Fibroblast of lung (primary cell): ENCODE results near the gene SF1.

Experiments
- EZH2 ChIP-seq: IDR thresholded peaks from 2 replicates; pipeline ENCODE4 v1.5.1; 2012; ENCODE audit warnings: low read length, control low read depth, mild to moderate bottlenecking; ENCODE audit errors: missing control alignments
- TF ChIP-seq, protein P1 (sequence below), 2 donors: IDR thresholded peaks in 1 of 2; conservative IDR thresholded peaks in 1 of 2; 1 replicate in 1 of 2; 2 replicates in 1 of 2; pipeline ENCODE4 v1.5.1; 2011 to 2012; ENCODE audit warnings: low read length in 2 of 2, control low read depth in 1 of 2, inconsistent platforms in 1 of 2, low read depth in 1 of 2, mild to moderate bottlenecking in 1 of 2

DNA sequence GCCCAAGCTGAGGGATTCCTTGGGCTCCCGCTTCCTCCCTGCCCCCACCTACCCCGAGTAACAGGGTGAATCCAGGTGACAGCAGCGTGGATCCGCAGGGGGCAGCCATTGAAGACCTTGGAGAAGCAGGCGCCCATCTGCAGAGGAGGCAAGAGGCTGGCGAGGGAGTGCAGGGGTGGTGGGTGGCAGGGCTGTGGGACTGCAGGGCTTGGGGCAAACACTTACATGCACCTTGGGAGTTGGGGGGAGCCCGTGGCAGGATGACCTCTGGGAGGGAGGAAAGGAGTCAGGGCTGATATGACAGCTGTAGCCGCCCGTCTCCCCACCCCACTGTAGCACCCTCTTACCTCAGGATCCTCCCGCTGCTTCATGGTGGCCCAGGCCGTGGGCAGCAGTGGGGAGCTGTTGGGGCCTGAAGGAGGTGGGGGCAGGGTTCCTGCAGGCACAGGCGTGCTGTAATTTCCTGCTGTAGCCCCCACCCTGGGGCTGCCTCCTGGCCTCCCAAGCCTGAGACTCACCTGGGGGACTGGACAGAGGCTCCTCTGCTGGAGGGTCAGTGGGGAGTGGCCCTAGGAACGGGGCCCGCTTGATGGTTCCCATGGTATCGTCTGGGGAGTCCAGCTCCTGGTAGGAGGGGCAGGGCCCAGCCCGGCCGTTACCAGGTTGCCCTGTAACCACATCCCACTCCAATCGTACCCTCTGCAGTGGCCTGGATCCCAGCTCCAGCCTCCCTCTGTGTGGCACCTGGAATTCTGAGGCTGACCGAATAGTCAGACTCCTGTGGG is 18.6 kb upstream of the SF1 start:
- TF ChIP-seq, protein P1, sequence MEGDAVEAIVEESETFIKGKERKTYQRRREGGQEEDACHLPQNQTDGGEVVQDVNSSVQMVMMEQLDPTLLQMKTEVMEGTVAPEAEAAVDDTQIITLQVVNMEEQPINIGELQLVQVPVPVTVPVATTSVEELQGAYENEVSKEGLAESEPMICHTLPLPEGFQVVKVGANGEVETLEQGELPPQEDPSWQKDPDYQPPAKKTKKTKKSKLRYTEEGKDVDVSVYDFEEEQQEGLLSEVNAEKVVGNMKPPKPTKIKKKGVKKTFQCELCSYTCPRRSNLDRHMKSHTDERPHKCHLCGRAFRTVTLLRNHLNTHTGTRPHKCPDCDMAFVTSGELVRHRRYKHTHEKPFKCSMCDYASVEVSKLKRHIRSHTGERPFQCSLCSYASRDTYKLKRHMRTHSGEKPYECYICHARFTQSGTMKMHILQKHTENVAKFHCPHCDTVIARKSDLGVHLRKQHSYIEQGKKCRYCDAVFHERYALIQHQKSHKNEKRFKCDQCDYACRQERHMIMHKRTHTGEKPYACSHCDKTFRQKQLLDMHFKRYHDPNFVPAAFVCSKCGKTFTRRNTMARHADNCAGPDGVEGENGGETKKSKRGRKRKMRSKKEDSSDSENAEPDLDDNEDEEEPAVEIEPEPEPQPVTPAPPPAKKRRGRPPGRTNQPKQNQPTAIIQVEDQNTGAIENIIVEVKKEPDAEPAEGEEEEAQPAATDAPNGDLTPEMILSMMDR (conservative IDR thresholded peaks at IDR 0.05 in 1 of 2, IDR thresholded peaks at IDR 0.05 in 1 of 2; ENCODE audit: low read depth in 1 of 2, low read length in 2 of 2) = no peak
- no peak for TF ChIP-seq EZH2
